WI38 (cell line): ENCODE data around the gene ABCC2.
"Not testable (repeated sequence)": the region's sequence is repeated elsewhere in the genome, so short reads cannot be mapped to it uniquely, and the experiment has no call there.

Experiments used
- H3K4me3 ChIP-seq: 2 replicates; pipeline ENCODE4 v1.5.1; 2011; ENCODE audit warnings: low read depth, mild to moderate bottlenecking, control low read depth, low read length
- CTCF ChIP-seq: IDR thresholded peaks from 2 replicates; pipeline ENCODE4 v1.5.1; 2012; ENCODE audit warnings: low read depth, mild to moderate bottlenecking, control low read depth, low read length

The ABCC2 gene

GRCh38 chr10:99828464-99828863 lies 46.0 kb downstream of the ABCC2 start:
- no peak overlapping the region for H3K4me3 ChIP-seq
- TF ChIP-seq CTCF = no peak

- no peak for TF ChIP-seq CTCF
- no peak overlapping the region for H3K4me3 ChIP-seq
Measured at GRCh38 chr10:99832439-99832838, 50.0 kb downstream of the ABCC2 start.

- TF ChIP-seq CTCF = no peak
- no peak overlapping the region for H3K4me3 ChIP-seq
Measured at GRCh38 chr10:99834410-99834809, 52.0 kb downstream of the ABCC2 start.

- TF ChIP-seq CTCF = no peak
- H3K4me3 ChIP-seq = no peak overlapping the region
Measured at GRCh38 chr10:99835947-99836346, 53.5 kb downstream of the ABCC2 start.

GRCh38 chr10:99836711-99837110 lies 54.3 kb downstream of the ABCC2 start:
- H3K4me3 ChIP-seq = no peak overlapping the region
- TF ChIP-seq CTCF = no peak

GRCh38 chr10:99840859-99841258 lies 58.4 kb downstream of the ABCC2 start:
- H3K4me3 ChIP-seq = not testable (repeated sequence)

- H3K4me3 ChIP-seq = no peak overlapping the region
Measured at GRCh38 chr10:99841746-99842145, 59.3 kb downstream of the ABCC2 start.

More at GRCh38 chr10:99841746-99842145, 59.3 kb downstream of the ABCC2 start:
- TF ChIP-seq CTCF = no peak
